Dedifferentiated amniotic fluid mesenchymal stem cell (primary cell): Measurements from ENCODE around the gene PLCL1.
"Not testable (repeated sequence)": the region's sequence is repeated elsewhere in the genome, so short reads cannot be mapped to it uniquely, and the experiment has no call there.

Source experiments
- DNase-seq: peaks from one replicate; pipeline ENCODE4 v3.0.0-alpha.2; 2016; ENCODE audit errors: extremely low spot score

PLCL1 gene

GRCh38 chr2:198175271-198175670 is 370.9 kb downstream of the PLCL1 start:
- DNase-seq, result no peak

GRCh38 chr2:198177040-198177439 is 372.6 kb downstream of the PLCL1 start:
- no peak for DNase-seq

GRCh38 chr2:198178766-198179165 is 374.4 kb downstream of the PLCL1 start:
- no peak for DNase-seq

- DNase-seq, result no peak
Measured at GRCh38 chr2:198186257-198186656, 381.9 kb downstream of the PLCL1 start.

- no peak for DNase-seq
Measured at GRCh38 chr2:198187841-198188240, 383.4 kb downstream of the PLCL1 start.

GRCh38 chr2:198188982-198189381 is 384.6 kb downstream of the PLCL1 start:
- DNase-seq, result no peak

GRCh38 chr2:198191651-198192050 is 387.3 kb downstream of the PLCL1 start:
- DNase-seq, result no peak

- not testable (repeated sequence) for DNase-seq
Measured at GRCh38 chr2:198196556-198196955, 392.2 kb downstream of the PLCL1 start.
